Measurements from ENCODE around the gene GRID1.

DNA sequence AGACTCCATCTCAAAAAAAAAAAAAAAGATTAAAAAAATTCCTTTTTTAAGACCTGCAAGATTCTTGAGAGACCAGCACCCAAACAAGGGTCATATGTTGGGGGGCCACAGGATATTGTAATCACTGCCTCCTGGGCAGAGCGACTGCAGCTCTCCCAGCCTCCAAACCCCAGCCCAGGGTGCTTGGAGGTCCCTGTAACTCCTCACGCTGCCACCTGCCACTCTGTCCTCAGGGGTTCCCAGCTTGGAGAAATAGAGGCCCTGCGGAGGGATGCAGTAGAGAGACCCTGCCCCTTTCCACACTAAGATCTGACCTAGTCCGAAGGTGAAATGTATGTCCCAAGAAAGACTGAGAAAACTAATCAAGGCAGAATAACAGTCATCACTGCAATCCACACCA, 343.7 kb downstream of the GRID1 start:
- TF ChIP-seq, protein P1, sequence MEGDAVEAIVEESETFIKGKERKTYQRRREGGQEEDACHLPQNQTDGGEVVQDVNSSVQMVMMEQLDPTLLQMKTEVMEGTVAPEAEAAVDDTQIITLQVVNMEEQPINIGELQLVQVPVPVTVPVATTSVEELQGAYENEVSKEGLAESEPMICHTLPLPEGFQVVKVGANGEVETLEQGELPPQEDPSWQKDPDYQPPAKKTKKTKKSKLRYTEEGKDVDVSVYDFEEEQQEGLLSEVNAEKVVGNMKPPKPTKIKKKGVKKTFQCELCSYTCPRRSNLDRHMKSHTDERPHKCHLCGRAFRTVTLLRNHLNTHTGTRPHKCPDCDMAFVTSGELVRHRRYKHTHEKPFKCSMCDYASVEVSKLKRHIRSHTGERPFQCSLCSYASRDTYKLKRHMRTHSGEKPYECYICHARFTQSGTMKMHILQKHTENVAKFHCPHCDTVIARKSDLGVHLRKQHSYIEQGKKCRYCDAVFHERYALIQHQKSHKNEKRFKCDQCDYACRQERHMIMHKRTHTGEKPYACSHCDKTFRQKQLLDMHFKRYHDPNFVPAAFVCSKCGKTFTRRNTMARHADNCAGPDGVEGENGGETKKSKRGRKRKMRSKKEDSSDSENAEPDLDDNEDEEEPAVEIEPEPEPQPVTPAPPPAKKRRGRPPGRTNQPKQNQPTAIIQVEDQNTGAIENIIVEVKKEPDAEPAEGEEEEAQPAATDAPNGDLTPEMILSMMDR (tag by site-specific recombination; IDR thresholded peaks at IDR 0.05): no peak
- TF ChIP-seq ZNF624 (tag by site-specific recombination; IDR thresholded peaks at IDR 0.05) (no peak), ZNF426 (tag by site-specific recombination; IDR thresholded peaks at IDR 0.05) (no peak), ZNF544 (tag by site-specific recombination; IDR thresholded peaks at IDR 0.05) (no peak), ZSCAN30 (tag by site-specific recombination; IDR thresholded peaks at IDR 0.05) (no peak), ZNF76 (tag by site-specific recombination; IDR thresholded peaks at IDR 0.05; ENCODE audit: borderline replicate concordance, low read depth) (no peak), KLF7 (tag by site-specific recombination; IDR thresholded peaks at IDR 0.05; ENCODE audit: borderline replicate concordance) (no peak), ELK4 (IDR thresholded peaks at IDR 0.05; ENCODE audit: borderline replicate concordance, low read depth, low read length) (no peak), GLI4 (tag by site-specific recombination; IDR thresholded peaks at IDR 0.05) (no peak), ZFP3 (tag by site-specific recombination; IDR thresholded peaks at IDR 0.05; ENCODE audit: low read depth) (no peak), ZNF2 (tag by site-specific recombination; IDR thresholded peaks at IDR 0.05) (no peak), ZNF558 (tag by site-specific recombination; IDR thresholded peaks at IDR 0.05) (no peak), ZNF274 (IDR thresholded peaks at IDR 0.05; ENCODE audit: low read length) (no peak), ZNF274 (tag by site-specific recombination; IDR thresholded peaks at IDR 0.05; ENCODE audit: borderline replicate concordance) (no peak)
